IPS-18c (cell line): ENCODE results near the gene HELZ.
"Not testable (repeated sequence)": the region's sequence is repeated elsewhere in the genome, so short reads cannot be mapped to it uniquely, and the experiment has no call there.

Experiments
- H3K4me3 ChIP-seq: 2 replicates; pipeline ENCODE4 v1.7.0; 2013; ENCODE audit warnings: low read depth, mild to moderate bottlenecking, low read length, moderate library complexity; ENCODE audit not compliant: insufficient read depth
- H3K9me3 ChIP-seq: one replicate; pipeline ENCODE4 v1.6.1; 2013; ENCODE audit warnings: mild to moderate bottlenecking, low read length, moderate library complexity; ENCODE audit not compliant: control insufficient read depth, insufficient read depth

Gene HELZ

DNA sequence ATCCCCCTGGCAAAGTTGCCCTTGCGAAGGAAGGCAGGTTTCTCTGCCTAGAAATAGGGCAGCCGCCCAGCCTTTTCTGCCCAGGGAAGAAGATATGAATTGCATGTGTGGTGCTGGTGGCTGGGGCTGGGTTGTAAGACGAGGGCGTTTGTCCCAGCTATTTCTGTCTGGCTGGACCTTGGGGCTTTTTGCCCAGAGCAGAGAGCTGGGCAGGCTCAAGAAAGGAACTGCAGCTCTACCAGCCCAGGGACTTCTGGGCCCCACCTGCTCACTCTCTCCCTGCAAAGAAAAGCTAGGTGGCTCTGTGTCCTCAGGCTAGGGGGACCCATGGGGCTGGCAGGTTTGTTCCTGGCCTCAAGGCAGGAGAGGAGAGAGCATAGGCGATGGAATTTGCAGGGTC lies 200.1 kb downstream of the HELZ start:
- Histone ChIP-seq H3K9me3 (peaks cover 7% of the 10 kb centered on the region), H3K4me3 (no peak overlapping the region)

DNA sequence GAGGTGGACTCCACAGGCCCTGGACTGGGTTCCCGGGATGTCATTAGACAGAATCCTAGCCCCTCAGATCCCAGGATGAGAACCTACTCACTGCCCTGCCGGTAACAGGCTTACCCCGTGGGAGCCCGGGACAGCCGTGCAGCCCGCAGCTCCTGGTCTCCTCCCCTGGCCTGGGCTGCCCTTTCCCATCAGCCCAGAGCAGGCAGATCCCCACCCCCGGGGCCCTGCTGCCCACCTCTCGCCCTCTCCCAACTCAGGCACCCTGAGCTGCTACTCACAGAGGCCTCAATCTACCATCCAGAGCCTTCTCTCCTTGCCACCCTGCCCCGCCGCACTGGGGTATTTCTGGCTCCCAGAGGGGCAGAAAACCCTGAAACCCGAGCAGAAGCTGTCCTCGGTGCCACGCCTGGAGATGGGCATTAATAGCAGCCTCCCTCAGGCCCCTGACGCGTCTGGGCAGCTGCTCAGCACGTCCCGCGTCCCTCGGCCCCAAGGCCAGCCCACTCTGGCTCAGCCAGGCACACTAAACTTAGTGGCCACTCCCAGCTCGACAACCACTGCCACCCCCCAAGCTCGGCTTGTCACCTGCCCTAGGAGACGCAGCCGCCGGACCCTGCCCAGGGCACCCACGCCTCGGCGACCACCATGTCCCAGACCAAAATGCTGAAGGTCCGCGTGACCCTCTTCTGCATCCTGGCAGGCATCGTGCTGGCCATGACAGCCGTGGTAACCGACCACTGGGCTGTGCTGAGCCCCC lies 200.8 kb downstream of the HELZ start, which contains the start of gene CACNG1:
TSS of gene CACNG1 (plus strand) at position 539 of the 757 bp plus-strand sequence. CDS start at position 646, 107 bp downstream.
- no peak within 1 kb of the TSS for H3K4me3 ChIP-seq

DNA sequence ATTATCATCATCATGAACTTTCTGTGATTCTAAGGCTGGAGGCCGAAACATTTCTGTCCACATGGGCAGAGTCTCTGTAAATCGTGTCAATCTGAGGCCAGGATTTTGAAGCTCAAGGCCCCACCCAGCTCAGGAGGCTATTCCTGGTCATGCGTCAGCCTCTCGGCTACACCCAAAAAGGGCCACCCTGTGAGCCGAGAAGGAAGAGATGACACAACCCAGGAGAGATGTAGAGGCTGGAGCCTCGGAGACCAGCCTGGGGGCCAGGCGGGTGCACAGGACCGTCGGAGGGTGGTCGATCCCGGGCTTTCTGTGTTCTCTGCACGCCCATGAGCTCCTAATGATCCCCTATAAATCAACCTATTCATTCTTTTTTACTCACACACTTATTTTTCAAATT lies 201.7 kb downstream of the HELZ start:
- Histone ChIP-seq H3K4me3 (no peak overlapping the region), H3K9me3 (peaks cover 7% of the 10 kb centered on the region)

More for the DNA sequence above, 200.8 kb downstream of the HELZ start, which contains the start of gene CACNG1:
- peaks cover 7% of the 10 kb centered on the region for H3K9me3 ChIP-seq

DNA sequence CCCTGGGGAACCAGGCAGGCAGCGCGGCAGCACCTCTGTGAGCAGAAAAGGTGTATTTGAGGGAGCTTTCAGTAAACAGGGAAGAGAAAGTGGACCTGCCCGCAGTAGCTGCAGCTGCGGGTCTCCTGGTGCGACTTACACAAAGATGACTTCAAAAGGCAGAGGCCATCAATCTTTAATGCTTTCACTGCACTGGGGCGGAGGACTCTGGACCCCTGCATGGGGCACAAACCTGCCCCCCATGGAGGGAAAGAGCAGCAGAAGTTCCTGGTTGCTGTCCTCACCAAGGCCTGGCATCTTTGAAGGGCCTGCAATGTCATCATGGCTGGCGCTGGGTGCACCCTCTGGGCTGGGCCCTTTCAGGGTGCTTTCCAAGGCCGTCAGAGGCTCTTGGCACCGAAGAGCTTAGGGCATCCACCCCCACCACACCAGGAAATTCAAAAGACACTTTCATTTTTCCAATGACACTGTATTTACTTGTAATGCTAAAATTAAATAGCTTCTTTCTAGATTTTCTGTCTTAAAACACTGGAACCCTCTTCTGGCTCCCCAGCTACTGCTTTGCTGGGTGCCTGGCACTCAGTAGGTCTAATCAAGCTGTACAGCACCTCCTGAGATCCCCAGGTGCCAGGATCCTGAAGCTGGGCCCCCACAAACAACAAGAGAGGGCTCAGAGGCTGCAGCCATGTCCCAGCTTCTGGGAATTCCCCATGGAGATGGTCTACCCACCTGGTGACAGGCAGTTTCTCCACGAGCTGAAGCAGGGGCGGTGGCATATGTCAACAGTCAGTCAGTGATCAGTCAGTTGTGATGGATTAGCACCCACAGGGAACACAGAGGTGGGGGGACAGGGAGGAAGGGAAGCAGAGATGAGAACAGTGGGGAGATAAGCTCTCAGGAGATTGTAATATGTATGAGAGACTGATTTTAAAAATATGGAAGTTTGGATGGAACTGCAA lies 202.8 kb downstream of the HELZ start:
- Histone ChIP-seq H3K9me3 (no peaks in the 10 kb centered on the region), H3K4me3 (no peak overlapping the region)

GRCh38 chr17:67041531-67041930 lies 203.5 kb downstream of the HELZ start:
- H3K4me3 ChIP-seq = no peak overlapping the region

GRCh38 chr17:67041119-67041518 lies 203.9 kb downstream of the HELZ start:
- not testable (repeated sequence) for H3K9me3 ChIP-seq, H3K4me3 ChIP-seq

More at GRCh38 chr17:67041531-67041930, 203.5 kb downstream of the HELZ start:
- no peaks in the 10 kb centered on the region for H3K9me3 ChIP-seq

DNA sequence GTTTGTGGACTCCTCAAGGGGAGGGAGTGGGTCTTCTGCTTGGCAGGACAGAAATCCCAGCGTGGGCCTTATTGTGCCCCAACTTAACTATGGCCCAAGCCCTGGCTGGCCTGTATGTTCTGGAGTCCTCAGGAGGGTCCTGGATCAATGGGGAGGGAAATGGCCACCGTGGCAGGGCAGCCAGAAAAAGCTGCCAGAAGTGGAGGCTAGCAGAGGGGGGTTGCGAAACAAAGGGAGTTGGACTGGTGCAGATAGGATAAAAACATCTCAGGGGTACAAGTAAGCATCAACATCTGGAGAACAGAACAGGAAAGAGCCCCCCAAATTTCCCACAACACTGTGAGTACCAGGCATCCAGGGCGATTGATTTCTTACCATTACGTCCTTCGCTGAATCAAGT lies 204.3 kb downstream of the HELZ start:
- Histone ChIP-seq H3K4me3 (no peak overlapping the region), H3K9me3 (no peaks in the 10 kb centered on the region)

- no peak overlapping the region for H3K4me3 ChIP-seq
- no peaks in the 10 kb centered on the region for H3K9me3 ChIP-seq
These were observed 206.1 kb downstream of the HELZ start for GRCh38 chr17:67038861-67039365.

- Histone ChIP-seq H3K4me3 (no peak overlapping the region), H3K9me3 (no peaks in the 10 kb centered on the region)
These were observed 209.6 kb downstream of the HELZ start for GRCh38 chr17:67035131-67036083.

GRCh38 chr17:67033613-67034012 lies 211.4 kb downstream of the HELZ start:
- H3K9me3 ChIP-seq = no peaks in the 10 kb centered on the region
- no peak overlapping the region for H3K4me3 ChIP-seq

DNA sequence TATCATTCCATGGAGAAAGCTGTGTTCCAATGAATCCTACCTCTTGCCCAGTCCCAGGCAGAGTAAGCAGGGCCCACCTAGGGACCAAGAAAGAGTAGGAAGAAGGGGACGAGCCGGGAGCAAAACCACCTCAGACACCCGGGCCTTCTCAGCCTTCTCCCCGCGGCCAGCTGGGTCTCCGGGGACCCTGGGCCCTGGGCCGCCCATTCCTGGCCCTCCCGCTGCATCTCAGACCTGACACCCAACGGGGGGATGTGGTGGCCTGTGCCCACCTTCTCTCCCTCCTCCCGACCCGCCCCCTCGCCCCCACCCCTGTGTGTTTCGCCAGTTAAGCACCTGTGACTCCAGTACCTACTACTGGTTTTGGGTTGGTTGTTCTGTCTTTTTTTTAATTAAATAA lies 212.0 kb downstream of the HELZ start:
- Histone ChIP-seq H3K4me3 (no peak overlapping the region), H3K9me3 (no peaks in the 10 kb centered on the region)

DNA sequence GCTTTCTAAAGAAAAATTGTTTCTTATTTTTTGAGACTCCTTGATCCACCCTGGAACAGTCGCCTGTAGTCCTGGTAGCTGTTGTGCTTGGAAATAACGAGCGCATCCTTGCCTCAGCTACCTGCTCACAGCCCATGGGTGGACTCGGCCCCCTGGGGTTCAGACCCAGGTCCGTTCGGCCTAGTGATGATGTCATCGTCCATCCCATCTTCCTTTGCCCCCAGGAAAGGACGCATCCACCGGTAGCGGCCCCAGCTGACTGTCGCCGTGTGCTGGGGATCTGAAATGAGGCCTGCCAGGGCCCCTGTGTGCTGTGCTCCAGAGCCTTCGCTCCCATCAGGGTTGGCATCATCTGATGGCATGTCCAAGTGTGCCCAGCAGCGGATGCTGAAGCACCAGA lies 212.6 kb downstream of the HELZ start:
- H3K9me3 ChIP-seq = no peaks in the 10 kb centered on the region
- no peak overlapping the region for H3K4me3 ChIP-seq

GRCh38 chr17:67030641-67031040 lies 214.4 kb downstream of the HELZ start:
- H3K9me3 ChIP-seq = no peaks in the 10 kb centered on the region
- H3K4me3 ChIP-seq = no peak overlapping the region

DNA sequence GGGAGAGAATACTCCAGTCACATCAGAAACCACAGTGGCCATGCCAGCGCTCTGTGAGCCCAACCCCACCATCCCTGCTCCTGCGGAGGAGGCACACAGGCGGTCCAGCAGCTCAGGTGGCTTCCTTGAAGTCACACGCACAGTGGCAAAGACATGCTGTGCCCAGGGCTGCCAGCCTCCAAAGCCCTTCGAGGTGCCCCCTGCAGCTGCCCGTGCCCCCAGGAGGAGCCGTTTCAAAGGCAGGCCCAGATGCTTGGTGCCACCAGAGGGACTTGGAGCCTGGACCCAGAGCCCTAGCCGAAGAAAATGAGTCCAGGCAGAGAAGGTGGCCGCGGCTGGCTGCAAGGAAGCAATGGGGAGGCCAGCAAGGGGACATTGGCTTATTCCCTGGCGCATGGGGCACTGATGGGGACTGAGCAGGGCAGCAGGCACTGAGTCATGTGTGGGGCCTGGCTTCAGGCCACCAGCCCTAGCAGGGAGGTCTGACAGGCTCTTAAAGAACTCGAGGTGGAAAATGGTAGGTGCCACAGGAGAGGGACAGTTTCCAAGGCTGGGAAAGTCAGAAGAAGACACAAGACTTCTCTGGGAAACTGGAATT lies 217.9 kb downstream of the HELZ start:
- Histone ChIP-seq H3K9me3 (no peaks in the 10 kb centered on the region), H3K4me3 (no peak overlapping the region)

DNA sequence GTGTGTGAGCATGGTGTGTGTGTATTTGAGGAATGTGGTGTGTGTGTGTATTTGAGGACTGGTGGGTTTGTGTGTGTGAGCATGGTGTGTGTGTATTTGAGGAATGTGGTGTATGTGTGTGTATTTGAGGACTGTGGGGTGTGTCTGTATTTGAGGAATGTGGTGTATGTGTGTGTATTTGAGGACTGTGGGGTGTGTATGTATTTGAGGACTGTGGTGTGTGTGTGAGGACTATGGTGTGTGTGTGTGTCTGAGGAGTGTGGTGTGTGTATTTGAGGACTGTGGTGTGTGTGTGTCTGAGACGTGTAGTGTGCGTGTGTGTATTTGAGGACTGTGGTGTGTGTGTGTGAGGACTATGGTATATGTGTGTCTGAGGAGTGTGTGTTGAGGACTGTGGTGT lies 218.7 kb downstream of the HELZ start:
- Histone ChIP-seq H3K9me3 (no peaks in the 10 kb centered on the region), H3K4me3 (no peak overlapping the region)

DNA sequence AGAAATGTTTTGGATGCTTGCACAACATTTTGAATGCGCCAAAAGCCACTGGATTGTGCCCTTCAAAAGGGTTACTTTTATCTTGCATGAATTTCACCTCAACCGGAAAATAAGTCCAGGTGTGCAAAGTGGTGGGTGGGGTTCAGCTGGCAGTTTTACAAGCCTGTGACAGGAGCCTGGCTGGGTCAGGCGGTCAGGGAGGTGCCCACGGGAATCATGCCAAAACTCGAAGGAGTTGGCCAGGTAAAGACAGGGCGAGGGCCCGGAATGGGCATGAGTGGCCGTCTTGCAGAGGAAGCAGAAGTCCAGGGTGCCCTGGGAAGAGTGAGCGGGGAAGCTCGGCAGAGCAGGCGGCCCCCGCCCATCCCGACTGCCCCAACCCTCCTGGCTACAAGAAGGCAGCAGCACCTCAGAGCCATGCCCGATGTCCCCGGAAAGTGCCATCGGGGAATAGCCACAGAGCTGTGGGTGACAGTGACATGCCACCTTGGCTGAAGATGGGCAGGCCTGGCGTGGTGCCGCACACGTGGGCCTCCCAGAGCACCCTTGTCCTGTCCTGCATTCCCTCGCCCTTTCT lies 219.7 kb downstream of the HELZ start:
- Histone ChIP-seq H3K9me3 (no peaks in the 10 kb centered on the region), H3K4me3 (no peak overlapping the region)
